HG03442 (cell line): ENCODE measurements around the gene GALNT14.

ENCODE experiments used
- ATAC-seq: cut with Tn5 transposase; IDR thresholded peaks from one replicate; pipeline ENCODE4 v1.9.1; 2021; ENCODE audit warnings: mild to moderate bottlenecking, moderate library complexity; ENCODE audit not compliant: unreplicated experiment

The GALNT14 gene

GRCh38 chr2:31058096-31059035 is 79.9 kb downstream of the GALNT14 start:
- ATAC-seq = no peak

GRCh38 chr2:31057691-31058090 is 80.5 kb downstream of the GALNT14 start:
- no peak for ATAC-seq

GRCh38 chr2:31055938-31056337 is 82.3 kb downstream of the GALNT14 start:
- no peak for ATAC-seq

- no peak for ATAC-seq
Observed at GRCh38 chr2:31054842-31055388, 83.3 kb downstream of the GALNT14 start.

- ATAC-seq = no peak
Observed at GRCh38 chr2:31053929-31054782, 84.1 kb downstream of the GALNT14 start.

- ATAC-seq = no peak
Observed at GRCh38 chr2:31052284-31052683, 86.0 kb downstream of the GALNT14 start.

GRCh38 chr2:31051258-31052140 is 86.7 kb downstream of the GALNT14 start:
- no peak for ATAC-seq

- ATAC-seq = no peak
Observed at GRCh38 chr2:31049916-31050588, 88.2 kb downstream of the GALNT14 start.

- ATAC-seq = no peak
Observed at GRCh38 chr2:31049264-31049663, 89.0 kb downstream of the GALNT14 start.

GRCh38 chr2:31047599-31047998 is 90.6 kb downstream of the GALNT14 start:
- ATAC-seq = no peak

- ATAC-seq = no peak
Observed at GRCh38 chr2:31038385-31038784, 99.9 kb downstream of the GALNT14 start.

GRCh38 chr2:31037058-31037457 is 101.2 kb downstream of the GALNT14 start:
- no peak for ATAC-seq

- no peak for ATAC-seq
Observed at GRCh38 chr2:31033032-31033431, 105.2 kb downstream of the GALNT14 start.

GRCh38 chr2:31032475-31032874 is 105.8 kb downstream of the GALNT14 start:
- ATAC-seq = no peak

- peak; percentile 98 for ATAC-seq
Observed at GRCh38 chr2:31031132-31031706, 107.0 kb downstream of the GALNT14 start.

- no peak for ATAC-seq
Observed at GRCh38 chr2:31028417-31028816, 109.8 kb downstream of the GALNT14 start.

- no peak for ATAC-seq
Observed at GRCh38 chr2:31027549-31027948, 110.7 kb downstream of the GALNT14 start.

- no peak for ATAC-seq
Observed at GRCh38 chr2:31023541-31023940, 114.7 kb downstream of the GALNT14 start.

GRCh38 chr2:31020713-31021112 is 117.5 kb downstream of the GALNT14 start:
- ATAC-seq = no peak

GRCh38 chr2:31018280-31018679 is 120.0 kb downstream of the GALNT14 start:
- no peak for ATAC-seq
